Neural progenitor cell (in vitro differentiated cells): ENCODE measurements around the gene NAPSA. TPM values are rescaled to one million over a fixed set of nuclear protein-coding genes. Genes with fewer than 3 reads are reported as not detected.
"Not testable (repeated sequence)": the region's sequence is repeated elsewhere in the genome, so short reads cannot be mapped to it uniquely, and the experiment has no call there.

ENCODE experiments used
- DNase-seq: peaks from one replicate; pipeline ENCODE4 v3.0.0-alpha.2; 2016; ENCODE audit warnings: low spot score
- H2AFZ ChIP-seq: fragments of 200-600 bp; sonication (generic); replicated peaks from 2 replicates; pipeline ENCODE4 v1.6.1; 2016; ENCODE audit warnings: antibody characterized with exemption
- H3F3A ChIP-seq: fragments of 200-600 bp; sonication (generic); 2 replicates; pipeline ENCODE4 v1.6.1; 2016; ENCODE audit warnings: antibody characterized with exemption, low read depth
- H3K27ac ChIP-seq: fragments of 200-600 bp; sonication (generic); 2 replicates; pipeline ENCODE4 v1.5.1; 2016; ENCODE audit warnings: mild to moderate bottlenecking
- H3K27me3 ChIP-seq: fragments of 200-600 bp; sonication (generic); 2 replicates; pipeline ENCODE4 v1.6.1; 2016; ENCODE audit warnings: mild to moderate bottlenecking, moderate library complexity
- H3K36me3 ChIP-seq: fragments of 200-600 bp; sonication (generic); 2 replicates; pipeline ENCODE4 v1.5.1; 2016
- H3K4me1 ChIP-seq: fragments of 200-600 bp; sonication (generic); 2 replicates; pipeline ENCODE4 v1.6.1; 2016; ENCODE audit warnings: mixed run types
- H3K4me2 ChIP-seq: fragments of 200-600 bp; sonication (generic); 2 replicates; pipeline ENCODE4 v1.6.1; 2016
- H3K4me3 ChIP-seq: fragments of 200-600 bp; sonication (generic); 2 replicates; pipeline ENCODE4 v1.5.1; 2016
- H3K79me2 ChIP-seq: fragments of 200-600 bp; sonication (generic); 2 replicates; pipeline ENCODE4 v1.6.1; 2016; ENCODE audit warnings: low read depth
- H3K9ac ChIP-seq: fragments of 200-600 bp; sonication (generic); 2 replicates; pipeline ENCODE4 v1.6.1; 2016
- H3K9me3 ChIP-seq: fragments of 200-600 bp; sonication (generic); 2 replicates; pipeline ENCODE4 v1.5.1; 2016; ENCODE audit warnings: low read depth
- H4K20me1 ChIP-seq: fragments of 200-600 bp; sonication (generic); 2 replicates; pipeline ENCODE4 v1.6.1; 2016; ENCODE audit warnings: low read depth
- H3K27ac Mint-ChIP-seq: 3 replicates; pipeline ENCODE4 v1.8.0; 2021; ENCODE audit warnings: mixed read lengths
- H3K27me3 Mint-ChIP-seq: 2 replicates; pipeline ENCODE4 v1.8.0; 2022; ENCODE audit warnings: low read depth, mild to moderate bottlenecking, inconsistent platforms, moderate library complexity, mixed read lengths; ENCODE audit not compliant: insufficient read depth
- H3K36me3 Mint-ChIP-seq: 3 replicates; pipeline ENCODE4 v1.8.0; 2021; ENCODE audit warnings: mixed read lengths
- H3K4me1 Mint-ChIP-seq: 3 replicates; pipeline ENCODE4 v1.8.0; 2021; ENCODE audit warnings: mixed read lengths
- H3K4me3 Mint-ChIP-seq: 3 replicates; pipeline ENCODE4 v1.8.0; 2021; ENCODE audit warnings: mild to moderate bottlenecking, moderate library complexity, mixed read lengths
- H3K9me3 Mint-ChIP-seq: 3 replicates; pipeline ENCODE4 v1.8.0; 2020; ENCODE audit warnings: mixed read lengths
- CTCF ChIP-seq: fragments of 200-600 bp; sonication (generic); IDR thresholded peaks from 2 replicates; pipeline ENCODE4 v1.5.1; 2017; ENCODE audit warnings: antibody characterized with exemption, mild to moderate bottlenecking
- EZH2 ChIP-seq: fragments of 200-600 bp; sonication (generic); IDR thresholded peaks from 2 replicates; pipeline ENCODE4 v1.6.1; 2017; ENCODE audit warnings: antibody characterized with exemption, mild to moderate bottlenecking, moderate library complexity
- EZH2phosphoT487 ChIP-seq: fragments of 200-600 bp; sonication (generic); IDR thresholded peaks from 2 replicates; pipeline ENCODE4 v1.6.1; 2017; ENCODE audit warnings: antibody characterized with exemption
- total RNA-seq: library from RNA; depleted of rRNA; stranded (reverse); fragments of >200 nt; gene quantifications from 2 replicates; pipeline ENCODE4 v1.2.3, GENCODE V29; 2015; ENCODE audit warnings: low replicate concordance

NAPSA gene
- total RNA-seq, 1 donor from 2014 or later, result 0.11 TPM

- H3K36me3 Mint-ChIP-seq, result peaks cover 10% of the 10 kb centered on the region
- no peaks in the 10 kb centered on the region for H3K9me3 ChIP-seq
- no peak overlapping the region for H3K4me3 Mint-ChIP-seq
- H3K4me3 ChIP-seq, result no peak overlapping the region
- no peaks in the 10 kb centered on the region for H4K20me1 ChIP-seq
- no peaks in the 10 kb centered on the region for H3K4me1 Mint-ChIP-seq
- DNase-seq, result no peak
- no peaks in the 10 kb centered on the region for H3F3A ChIP-seq
- H3K27me3 ChIP-seq, result no peaks in the 10 kb centered on the region
- H3K79me2 ChIP-seq, result no peaks in the 10 kb centered on the region
- H3K27ac Mint-ChIP-seq, result no peak overlapping the region
- H3K27me3 Mint-ChIP-seq, result peaks cover 2% of the 10 kb centered on the region
- TF ChIP-seq CTCF, result peak; percentile 6
- TF ChIP-seq EZH2phosphoT487, result no peak
- H3K36me3 ChIP-seq, result no peaks in the 10 kb centered on the region
- H2AFZ ChIP-seq, result no peak overlapping the region
- H3K9me3 Mint-ChIP-seq, result peaks cover 8% of the 10 kb centered on the region
- H3K9ac ChIP-seq, result no peak overlapping the region
- no peaks in the 10 kb centered on the region for H3K4me1 ChIP-seq
- H3K4me2 ChIP-seq, result no peak overlapping the region
- no peak overlapping the region for H3K27ac ChIP-seq
Measured at GRCh38 chr19:50349277-50350057, 16.0 kb downstream of the NAPSA start.

GRCh38 chr19:50347089-50347581 lies 18.3 kb downstream of the NAPSA start:
- not testable (repeated sequence) for H3K9me3 Mint-ChIP-seq
- peaks cover 19% of the 10 kb centered on the region for H3K36me3 Mint-ChIP-seq

GRCh38 chr19:50344661-50345318 lies 20.6 kb downstream of the NAPSA start:
- no peak overlapping the region for H3K4me3 Mint-ChIP-seq
- H3K79me2 ChIP-seq, result no peaks in the 10 kb centered on the region
- H3K4me1 Mint-ChIP-seq, result no peaks in the 10 kb centered on the region
- no peak overlapping the region for H3K27ac Mint-ChIP-seq
- no peaks in the 10 kb centered on the region for H3F3A ChIP-seq
- no peak overlapping the region for H3K4me2 ChIP-seq
- no peak overlapping the region for H3K27ac ChIP-seq
- H2AFZ ChIP-seq, result no peak overlapping the region
- H3K9ac ChIP-seq, result no peak overlapping the region
- H3K9me3 ChIP-seq, result no peaks in the 10 kb centered on the region
- no peaks in the 10 kb centered on the region for H3K4me1 ChIP-seq
- no peak for DNase-seq
- no peaks in the 10 kb centered on the region for H3K36me3 ChIP-seq
- H3K27me3 ChIP-seq, result no peaks in the 10 kb centered on the region
- TF ChIP-seq EZH2 (no peak), EZH2phosphoT487 (no peak), CTCF (no peak)
- H3K36me3 Mint-ChIP-seq, result peaks cover 26% of the 10 kb centered on the region
- peaks cover 10% of the 10 kb centered on the region for H3K9me3 Mint-ChIP-seq
- H4K20me1 ChIP-seq, result no peaks in the 10 kb centered on the region
- no peak overlapping the region for H3K4me3 ChIP-seq
- peaks cover 4% of the 10 kb centered on the region for H3K27me3 Mint-ChIP-seq

More at GRCh38 chr19:50347089-50347581, 18.3 kb downstream of the NAPSA start:
- not testable (repeated sequence) for H2AFZ ChIP-seq, H3K79me2 ChIP-seq, DNase-seq, H3K4me1 ChIP-seq, H3K4me3 ChIP-seq, H4K20me1 ChIP-seq, H3K9ac ChIP-seq, H3K4me1 Mint-ChIP-seq, H3K27me3 Mint-ChIP-seq, H3K4me3 Mint-ChIP-seq, H3K27ac ChIP-seq, H3K9me3 ChIP-seq, H3K27ac Mint-ChIP-seq, H3K4me2 ChIP-seq, H3F3A ChIP-seq, H3K36me3 ChIP-seq, H3K27me3 ChIP-seq

- Histone ChIP-seq H3K4me1 (no peaks in the 10 kb centered on the region), H3K27me3 (no peaks in the 10 kb centered on the region), H3K4me2 (no peak overlapping the region), H3K27ac (no peak overlapping the region), H2AFZ (no peak overlapping the region), H4K20me1 (no peaks in the 10 kb centered on the region), H3K36me3 (peaks cover 6% of the 10 kb centered on the region), H3K4me3 (no peak overlapping the region), H3K79me2 (no peaks in the 10 kb centered on the region), H3F3A (no peaks in the 10 kb centered on the region), H3K9ac (no peak overlapping the region), H3K9me3 (no peaks in the 10 kb centered on the region)
- H3K27ac Mint-ChIP-seq, result no peak overlapping the region
- no peaks in the 10 kb centered on the region for H3K4me1 Mint-ChIP-seq
- peaks cover 13% of the 10 kb centered on the region for H3K9me3 Mint-ChIP-seq
- DNase-seq, result no peak
- H3K4me3 Mint-ChIP-seq, result no peak overlapping the region
- H3K27me3 Mint-ChIP-seq, result peaks cover 5% of the 10 kb centered on the region
- peaks cover 35% of the 10 kb centered on the region for H3K36me3 Mint-ChIP-seq
- TF ChIP-seq CTCF (no peak), EZH2phosphoT487 (no peak)
Measured at GRCh38 chr19:50341091-50341564, 24.3 kb downstream of the NAPSA start.
